ENCODE measurements around the gene MNAT1.

Gene MNAT1

GRCh38 chr14:60980811-60981632 lies 246.5 kb downstream of the MNAT1 start, which contains the start of the genes SLC38A6 and TRMT5:
Gene SLC38A6, plus strand, starts transcription at chr14:60981245. Its CDS starts 33 bp downstream, at chr14:60981278.
Gene TRMT5, minus strand, starts transcription at chr14:60981079. Its CDS starts 106 bp downstream, at chr14:60980973.
- H3K36me3 ChIP-seq (replicated peaks) = peaks cover 4% of the 10 kb centered on the region
- H3K4me3 ChIP-seq (ENCODE audit: low read depth, low read length) = peak within 1 kb of the TSS; percentile 89
- in situ Hi-C loops (cut with HindIII; ENCODE audit: low pct_ligation_motif_present, low sequenced_read_pairs) = no loop called here
- peak within 1 kb of the TSS; percentile 97 for H3K27ac ChIP-seq
- TF ChIP-seq CTCF (IDR thresholded peaks at IDR 0.05; ENCODE audit: low read depth, low read length, missing control alignments) = no peak
- peak; percentile 95 for DNase-seq
- H3K27me3 ChIP-seq (replicated peaks) = no peaks in the 10 kb centered on the region

- Histone ChIP-seq H3K36me3 (replicated peaks) (no peaks in the 10 kb centered on the region), H3K27ac (peak overlapping the region; percentile 97), H3K27me3 (replicated peaks) (no peaks in the 10 kb centered on the region), H3K4me3 (ENCODE audit: low read depth, low read length) (peak overlapping the region; percentile 89)
- DNase-seq = peak; percentile 74
- in situ Hi-C loops (cut with HindIII; ENCODE audit: low pct_ligation_motif_present, low sequenced_read_pairs) = no loop called here
- no peak for TF ChIP-seq CTCF (IDR thresholded peaks at IDR 0.05; ENCODE audit: low read depth, low read length, missing control alignments)
Measured at GRCh38 chr14:60981633-60982455, 247.3 kb downstream of the MNAT1 start.

GRCh38 chr14:60984196-60984595 lies 249.6 kb downstream of the MNAT1 start:
- no peak for TF ChIP-seq CTCF (IDR thresholded peaks at IDR 0.05; ENCODE audit: low read depth, low read length, missing control alignments)
- no peak for DNase-seq
- in situ Hi-C loops (cut with HindIII; ENCODE audit: low pct_ligation_motif_present, low sequenced_read_pairs) = no loop called here
- H3K4me3 ChIP-seq (ENCODE audit: low read depth, low read length) = no peak overlapping the region
- H3K36me3 ChIP-seq (replicated peaks) = peaks cover 10% of the 10 kb centered on the region
- H3K27me3 ChIP-seq (replicated peaks) = no peaks in the 10 kb centered on the region
- H3K27ac ChIP-seq = no peak overlapping the region

- no peak overlapping the region for H3K4me3 ChIP-seq (ENCODE audit: low read depth, low read length)
- H3K36me3 ChIP-seq (replicated peaks) = peaks cover 23% of the 10 kb centered on the region
- TF ChIP-seq CTCF (IDR thresholded peaks at IDR 0.05; ENCODE audit: low read depth, low read length, missing control alignments) = no peak
- in situ Hi-C loops (cut with HindIII; ENCODE audit: low pct_ligation_motif_present, low sequenced_read_pairs) = no loop called here
- no peak overlapping the region for H3K27ac ChIP-seq
- H3K27me3 ChIP-seq (replicated peaks) = no peaks in the 10 kb centered on the region
- DNase-seq = no peak
Measured at GRCh38 chr14:60986500-60986899, 251.9 kb downstream of the MNAT1 start.

- TF ChIP-seq CTCF (IDR thresholded peaks at IDR 0.05; ENCODE audit: low read depth, low read length, missing control alignments) = no peak
- in situ Hi-C loops (cut with HindIII; ENCODE audit: low pct_ligation_motif_present, low sequenced_read_pairs) = no loop called here
- Histone ChIP-seq H3K27me3 (replicated peaks) (no peaks in the 10 kb centered on the region), H3K36me3 (replicated peaks) (peaks cover 40% of the 10 kb centered on the region), H3K4me3 (ENCODE audit: low read depth, low read length) (no peak overlapping the region), H3K27ac (no peak overlapping the region)
- DNase-seq = no peak
Measured at GRCh38 chr14:60989599-60989998, 255.0 kb downstream of the MNAT1 start.

Measured in brain microvascular endothelial cell (primary cell).